ENCODE results near the gene PKN1. TPM values are rescaled to one million over a fixed set of nuclear protein-coding genes. Genes with fewer than 3 reads are reported as not detected.

PKN1 gene
- total RNA-seq, 2 donors from 2014 or later, result 87.2 to 111 TPM

GRCh38 chr19:14479975-14480699, 47.0 kb downstream of the PKN1 start:
- Histone ChIP-seq H3K27me3 (no peaks in the 10 kb centered on the region), H3K4me1 (peaks cover 0 to 29% of the 10 kb centered on the region in 2 donors), H3K4me3 (no peak overlapping the region), H3K27ac (no peak overlapping the region), H3K9me3 (no peaks in the 10 kb centered on the region), H3K36me3 (peaks cover 34% of the 10 kb centered on the region)
- no peak for DNase-seq (ENCODE audit: low spot score)
- peak; percentile 55 to 86 for TF ChIP-seq CTCF (IDR thresholded peaks at IDR 0.05)

GRCh38 chr19:14480700-14481079, 47.6 kb downstream of the PKN1 start:
- H3K9me3 ChIP-seq, result no peaks in the 10 kb centered on the region
- no peaks in the 10 kb centered on the region for H3K27me3 ChIP-seq
- no peak for DNase-seq (ENCODE audit: low spot score)
- peaks cover 0 to 23% of the 10 kb centered on the region in 2 donors for H3K4me1 ChIP-seq
- no peak overlapping the region for H3K4me3 ChIP-seq
- peaks cover 34% of the 10 kb centered on the region for H3K36me3 ChIP-seq
- no peak overlapping the region for H3K27ac ChIP-seq
- no peak for TF ChIP-seq CTCF (IDR thresholded peaks at IDR 0.05)

GRCh38 chr19:14482172-14482941, 49.3 kb downstream of the PKN1 start:
- no peak for TF ChIP-seq CTCF (IDR thresholded peaks at IDR 0.05)
- no peak for DNase-seq (ENCODE audit: low spot score)
- H3K36me3 ChIP-seq, result peaks cover 32% of the 10 kb centered on the region

GRCh38 chr19:14487370-14488125, 54.4 kb downstream of the PKN1 start:
- H3K36me3 ChIP-seq, result peaks cover 15% of the 10 kb centered on the region

More at GRCh38 chr19:14482172-14482941, 49.3 kb downstream of the PKN1 start:
- peaks cover 0 to 9% of the 10 kb centered on the region in 2 donors for H3K4me1 ChIP-seq
- H3K27me3 ChIP-seq, result no peaks in the 10 kb centered on the region
- H3K4me3 ChIP-seq, result no peak overlapping the region
- H3K27ac ChIP-seq, result no peak overlapping the region
- H3K9me3 ChIP-seq, result no peaks in the 10 kb centered on the region

More at GRCh38 chr19:14487370-14488125, 54.4 kb downstream of the PKN1 start:
- TF ChIP-seq CTCF (IDR thresholded peaks at IDR 0.05), result no peak
- Histone ChIP-seq H3K27ac (no peak overlapping the region), H3K4me1 (no peaks in the 10 kb centered on the region), H3K9me3 (no peaks in the 10 kb centered on the region), H3K4me3 (no peak overlapping the region), H3K27me3 (no peaks in the 10 kb centered on the region)
- DNase-seq (ENCODE audit: low spot score), result no peak

Data from right atrium auricular region (tissue), 2 donors.